ENCODE data around the gene ARVCF.

GRCh38 chr22:20013382-20013871, 3.2 kb downstream of the ARVCF start:
- TF ChIP-seq CTCF (conservative IDR thresholded peaks at IDR 0.05; ENCODE audit: low read depth in 2 of 2) (peak; percentile 82 to 92), ETS1 (IDR thresholded peaks at IDR 0.05) (no peak), POLR2AphosphoS5 (IDR thresholded peaks at IDR 0.05; ENCODE audit: low read depth) (no peak), EZH2 (IDR thresholded peaks at IDR 0.05; ENCODE audit: low read depth, unreplicated experiment) (no peak), ZNF331 (CRISPR knock-in tag; IDR thresholded peaks at IDR 0.05; ENCODE audit: low read depth) (no peak), EZH2phosphoT487 (IDR thresholded peaks at IDR 0.05; ENCODE audit: unreplicated experiment) (no peak), CREB1 (CRISPR knock-in tag; IDR thresholded peaks at IDR 0.05; ENCODE audit: low read depth) (no peak), REST (IDR thresholded peaks at IDR 0.05; ENCODE audit: unreplicated experiment) (no peak)
